GM19372 (cell line): ENCODE data around the gene RPS21.

Experiments
- ATAC-seq: cut with Tn5 transposase; IDR thresholded peaks from one replicate; pipeline ENCODE4 v1.9.1; 2021; ENCODE audit warnings: mild to moderate bottlenecking, low read depth, moderate library complexity; ENCODE audit not compliant: unreplicated experiment

The RPS21 gene

GRCh38 chr20:62393830-62394229, 6.9 kb downstream of the RPS21 start:
- ATAC-seq: no peak

GRCh38 chr20:62394248-62395245, 7.6 kb downstream of the RPS21 start:
- no peak for ATAC-seq

GRCh38 chr20:62395311-62396242, 8.7 kb downstream of the RPS21 start:
- no peak for ATAC-seq

DNA sequence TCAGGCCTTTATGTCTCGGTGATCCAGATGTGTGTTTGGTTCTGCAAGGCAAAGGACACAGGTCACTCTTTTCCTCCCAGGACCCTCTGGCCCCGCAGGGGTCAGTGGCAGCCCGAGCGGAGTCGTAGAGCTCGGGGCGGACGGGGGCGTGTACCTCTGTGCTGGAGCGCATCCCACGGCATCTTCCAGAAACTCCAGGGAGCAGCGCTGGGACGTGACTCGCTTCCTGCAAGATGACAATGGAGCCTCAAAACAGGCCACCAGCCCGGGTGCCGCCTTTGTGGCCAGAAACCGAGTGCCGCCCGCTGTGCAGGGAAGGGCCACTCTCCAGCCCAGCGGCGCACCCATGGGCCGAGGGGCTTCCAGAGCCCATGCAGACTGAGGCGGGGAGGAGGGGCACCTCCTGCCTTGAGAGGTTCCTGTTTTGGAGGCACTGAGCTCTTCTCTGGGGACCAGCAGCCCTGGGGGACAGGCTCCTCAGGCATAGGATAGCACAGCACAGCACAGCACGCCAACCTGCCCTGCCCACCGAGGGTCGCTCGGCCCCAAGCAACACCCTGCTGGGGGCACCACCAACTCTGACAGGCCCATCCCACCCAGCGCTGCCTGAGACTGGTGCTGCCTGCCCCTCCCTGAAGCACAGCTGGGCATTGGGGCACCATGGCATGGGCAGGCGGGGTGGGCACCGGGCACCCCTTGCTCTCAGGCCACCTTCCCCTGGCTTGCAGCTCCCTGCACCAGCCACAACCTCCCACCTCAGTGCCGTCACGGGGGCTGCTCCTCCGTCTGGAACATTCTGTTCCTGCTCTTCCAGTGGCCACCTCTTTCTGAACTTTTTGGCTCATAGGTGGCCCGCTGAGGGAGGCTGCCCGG, 9.7 kb downstream of the RPS21 start:
- ATAC-seq: no peak

DNA sequence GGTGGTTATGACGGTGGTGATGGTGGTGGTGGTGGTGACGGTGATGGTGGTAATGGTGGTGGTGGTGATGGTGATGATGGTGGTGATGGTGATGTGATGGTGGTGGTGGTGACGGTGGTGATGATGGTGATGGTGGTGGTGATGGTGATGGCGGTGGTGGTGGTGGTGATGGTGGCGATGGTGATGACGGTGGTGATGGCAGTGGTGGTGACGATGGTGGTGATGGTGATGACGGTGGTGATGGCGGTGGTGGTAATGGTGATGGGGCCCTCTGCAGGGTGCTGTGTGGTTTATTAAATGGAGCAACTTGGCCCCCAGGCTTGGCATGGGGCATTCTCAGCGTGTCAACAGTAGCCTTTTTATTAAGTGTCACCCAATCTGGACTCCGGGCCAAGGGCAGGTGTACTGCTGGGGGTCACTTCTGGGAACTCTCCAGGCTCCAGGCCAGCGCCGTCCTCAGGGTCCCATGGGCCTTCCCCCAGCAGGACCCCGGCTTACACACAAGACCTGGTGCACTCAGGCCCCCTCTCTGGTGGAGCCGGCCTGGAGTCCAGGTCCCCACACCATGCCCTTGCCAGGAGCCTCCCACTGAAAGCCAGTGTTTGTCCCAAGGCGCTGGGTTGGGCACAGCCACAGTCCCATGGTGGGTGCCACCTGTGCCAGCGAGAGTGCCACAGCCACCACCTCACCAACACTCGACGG, 11.4 kb downstream of the RPS21 start:
- no peak for ATAC-seq

DNA sequence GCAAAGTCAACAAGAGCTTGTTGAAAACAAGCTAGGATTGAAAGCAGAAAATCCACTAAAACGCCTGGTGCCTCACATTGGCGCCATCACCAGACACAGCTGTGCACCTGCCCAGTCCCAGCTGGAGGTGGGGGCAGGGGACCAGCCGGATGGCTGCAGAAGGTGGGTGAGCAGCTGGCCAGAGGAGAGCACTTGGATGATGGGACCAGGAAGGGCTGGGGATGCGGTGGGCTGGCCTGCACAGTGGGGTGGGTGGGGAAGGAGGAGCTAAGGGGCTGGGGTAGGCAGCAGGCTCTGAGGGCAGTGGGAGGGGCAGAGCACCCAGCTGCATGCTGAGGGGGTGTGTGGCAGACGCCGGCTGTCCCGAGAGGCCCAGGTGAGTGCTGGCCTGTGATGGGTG, 13.1 kb downstream of the RPS21 start:
- no peak for ATAC-seq

GRCh38 chr20:62400541-62400940, 13.6 kb downstream of the RPS21 start:
- ATAC-seq: no peak

- no peak for ATAC-seq
These were observed 14.5 kb downstream of the RPS21 start for GRCh38 chr20:62401331-62401779.

DNA sequence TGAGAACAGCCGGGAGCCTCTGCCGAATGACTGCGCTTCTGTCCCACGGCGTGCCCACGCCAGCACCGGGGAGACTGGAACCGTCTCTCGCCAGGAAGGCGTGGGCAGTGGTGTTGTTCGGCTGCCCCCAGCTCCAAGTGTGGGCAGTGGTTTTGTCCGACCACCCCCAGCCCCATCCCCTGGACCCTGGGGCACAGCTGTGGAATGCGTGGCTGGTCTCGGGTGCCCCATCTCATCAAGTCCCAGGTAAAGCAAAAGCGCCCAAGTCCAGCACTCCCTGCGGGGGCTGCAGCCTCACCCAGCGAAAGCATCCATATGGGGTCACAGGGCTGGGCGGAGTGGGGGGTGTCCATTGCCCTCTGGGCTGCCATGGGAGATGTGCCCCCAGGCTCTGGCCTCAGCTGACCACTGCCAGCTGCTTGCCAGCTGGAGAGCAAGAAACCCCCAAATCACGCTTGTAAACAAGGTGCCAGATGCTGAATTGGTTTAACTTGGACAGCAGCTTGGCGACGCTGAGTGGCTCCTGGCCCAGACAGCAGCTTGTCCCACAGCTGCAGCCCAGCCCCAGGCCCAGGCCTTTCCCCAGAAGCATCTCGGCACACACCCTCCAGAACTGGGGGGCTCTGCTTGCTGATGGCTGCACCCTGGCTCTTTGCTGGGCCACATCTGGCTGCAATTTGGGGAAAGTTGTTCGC, 15.7 kb downstream of the RPS21 start:
- no peak for ATAC-seq

- ATAC-seq: no peak
These were observed 16.4 kb downstream of the RPS21 start for GRCh38 chr20:62403331-62403730.

DNA sequence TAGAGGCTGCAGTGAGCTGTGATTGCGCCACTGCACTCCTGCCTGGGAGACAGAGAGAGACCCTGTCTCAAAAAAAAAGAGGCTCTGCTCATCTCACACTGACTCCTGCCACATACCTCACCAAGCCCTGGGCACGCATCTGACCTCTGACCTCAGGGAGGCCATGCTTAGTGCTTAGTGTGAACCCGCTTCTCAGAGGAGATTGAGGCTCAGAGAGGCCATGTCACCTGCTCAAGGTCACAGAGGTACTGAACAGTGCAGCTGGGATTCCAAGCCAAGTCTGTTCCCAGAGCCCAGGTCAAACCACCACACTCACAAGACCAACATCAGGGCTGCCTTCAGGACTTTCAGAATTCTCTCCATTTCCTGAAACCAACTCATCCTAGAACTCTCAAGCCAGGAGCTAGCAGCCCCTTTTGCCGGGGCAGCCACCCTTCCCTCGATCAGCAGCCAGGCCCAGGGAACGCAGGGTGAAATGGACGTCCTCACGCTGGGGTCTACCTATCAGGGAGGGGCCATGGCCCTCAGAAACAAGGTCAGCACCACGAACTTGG, 17.3 kb downstream of the RPS21 start:
- ATAC-seq: no peak

GRCh38 chr20:62404761-62405107, 17.8 kb downstream of the RPS21 start:
- no peak for ATAC-seq

DNA sequence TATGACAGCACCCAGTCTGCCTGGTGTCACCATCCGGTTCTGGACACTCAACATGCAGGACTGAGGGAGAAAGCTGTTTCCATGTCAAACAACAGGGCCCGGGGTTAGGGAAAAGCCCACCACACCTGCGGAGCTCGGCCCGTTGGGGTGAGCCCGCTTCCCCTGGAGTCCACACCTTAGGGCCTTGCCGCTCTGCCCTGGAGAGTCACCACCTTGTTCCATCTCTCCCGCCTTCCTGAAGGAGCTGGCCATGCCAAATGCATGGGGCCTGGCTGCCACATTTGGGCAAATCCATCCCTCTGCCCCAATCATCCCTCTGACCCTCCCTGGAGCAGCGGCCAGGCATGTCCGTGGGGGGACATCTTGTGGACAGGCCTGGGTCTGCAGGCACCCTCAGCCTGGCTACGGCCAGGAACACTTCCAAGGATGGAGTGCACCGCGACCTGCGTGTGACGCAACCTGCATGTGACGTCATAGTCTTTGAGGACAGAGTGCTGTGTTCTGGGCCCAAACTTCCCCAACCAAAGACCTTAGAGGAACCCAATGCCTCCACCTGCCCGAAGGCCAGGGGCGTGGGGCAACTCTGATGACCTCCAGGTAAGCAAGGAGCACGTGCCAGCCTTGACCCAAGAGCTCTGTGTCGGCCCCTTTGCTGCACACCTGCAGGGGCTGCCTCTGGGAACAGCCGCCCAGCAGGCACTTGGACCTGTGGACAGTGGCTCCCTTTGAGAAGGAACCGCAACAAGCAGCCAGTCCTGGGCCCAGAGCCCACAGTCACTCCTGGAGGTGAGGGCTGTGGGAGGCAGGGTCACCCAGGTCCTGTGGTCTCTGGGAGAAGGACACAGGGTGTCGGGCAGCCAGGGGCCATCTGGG, 18.4 kb downstream of the RPS21 start:
- no peak for ATAC-seq

DNA sequence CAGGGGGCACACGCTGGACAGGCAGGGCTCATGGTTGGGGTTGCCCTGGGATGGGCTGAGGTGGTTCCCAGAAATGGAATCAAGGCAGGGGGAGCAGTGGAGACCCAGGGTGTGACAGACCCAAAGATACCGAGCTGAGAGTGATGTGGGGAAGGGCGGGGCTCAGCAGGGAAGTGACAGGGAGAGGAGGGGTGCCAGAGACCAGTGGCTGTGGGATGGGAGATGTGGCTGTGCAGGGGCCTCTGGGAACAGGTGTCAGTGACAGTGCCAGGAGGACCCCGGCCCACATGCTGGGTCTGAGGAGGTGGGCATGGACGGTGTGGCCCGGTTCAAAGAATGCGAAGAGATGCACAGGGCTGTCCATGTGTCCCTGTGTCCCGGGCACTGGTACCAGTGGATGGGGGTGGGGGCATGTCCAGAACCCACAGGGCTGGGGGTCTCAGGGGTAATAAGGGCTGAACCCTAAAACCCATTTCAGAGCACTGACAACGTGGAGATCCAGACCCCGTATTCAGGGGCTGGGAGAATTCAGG, 19.1 kb downstream of the RPS21 start:
- no peak for ATAC-seq

DNA sequence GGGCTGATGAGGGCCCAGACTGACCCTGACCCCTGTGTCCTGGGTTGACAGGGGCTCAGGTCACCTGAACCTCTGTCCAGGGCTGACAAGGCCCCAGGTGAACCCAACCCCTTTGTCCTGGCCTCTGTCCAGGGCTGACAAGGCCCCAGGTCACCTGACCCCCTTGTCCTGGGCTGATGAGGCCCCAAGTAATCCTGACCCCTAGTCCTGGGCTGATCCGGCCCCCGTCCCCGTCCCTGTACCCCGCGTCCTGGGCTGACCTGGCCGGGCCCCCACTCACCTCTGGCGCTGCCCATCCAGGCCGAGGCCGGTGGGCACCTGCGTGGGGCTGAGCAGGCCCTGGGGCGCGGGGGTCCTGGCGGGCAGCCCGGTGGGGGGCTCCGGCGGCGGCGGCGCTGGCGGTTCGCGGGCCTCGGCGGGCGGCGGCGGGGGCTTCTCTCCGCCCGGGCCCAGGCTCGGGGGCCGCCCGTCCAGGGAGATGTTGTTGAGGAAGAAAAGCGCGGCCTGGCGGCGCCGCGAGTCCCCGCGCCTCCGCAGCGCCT, 19.8 kb downstream of the RPS21 start:
- ATAC-seq: peak; percentile 4

DNA sequence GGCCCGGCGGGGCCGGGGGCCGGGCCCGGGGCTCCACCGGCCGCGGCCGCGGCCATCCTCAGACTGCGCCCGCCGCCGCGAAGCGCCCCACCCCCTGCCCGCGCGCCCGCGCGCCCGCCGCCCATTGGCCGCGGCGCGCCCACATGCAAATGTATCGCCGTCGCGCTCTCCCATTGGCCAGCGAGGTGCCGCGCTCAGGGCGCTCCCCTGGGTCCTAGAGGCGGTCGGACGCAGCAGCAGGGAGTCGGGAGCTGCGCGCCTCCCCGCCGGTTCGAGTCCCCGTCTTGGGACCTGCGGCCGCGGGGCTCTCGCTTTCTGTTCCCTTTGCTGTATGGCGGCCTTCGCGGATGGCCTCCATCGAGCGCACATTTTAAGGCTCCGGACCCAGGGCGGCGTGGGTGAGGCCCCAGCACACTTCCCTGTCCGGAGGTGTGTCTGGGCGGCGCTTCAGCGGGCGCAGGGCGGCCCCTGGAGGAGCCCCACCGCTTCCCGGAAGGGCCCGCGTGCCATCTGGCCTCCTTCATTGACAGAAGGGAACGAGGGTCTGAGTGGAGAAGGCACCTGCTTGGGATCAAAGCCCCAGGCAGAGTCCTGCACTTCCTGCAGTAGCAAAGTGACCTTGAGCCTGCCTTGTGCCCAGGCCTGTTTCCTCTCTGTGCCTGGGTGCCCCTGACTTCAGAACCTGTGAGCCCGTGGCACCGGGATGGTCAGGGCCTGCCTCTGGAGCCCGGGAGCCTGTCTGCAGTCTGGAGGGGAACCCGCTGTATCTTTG, 20.5 kb downstream of the RPS21 start, which contains the start of gene CABLES2:
CABLES2 (minus strand) TSS at position 65 of the 772 bp plus-strand sequence; CDS start at position 56, 9 bp downstream.
- ATAC-seq: peak; percentile 89
